Ovary (tissue), 9 donors: ENCODE measurements around the gene PGGHG. TPM values are rescaled to one million over a fixed set of nuclear protein-coding genes. Genes with fewer than 3 reads are reported as not detected.
A peak's percentile ranks its signal among the peaks of the same experiment; 100 is the strongest.
"Not testable (repeated sequence)": the region's sequence is repeated elsewhere in the genome, so short reads cannot be mapped to it uniquely, and the experiment has no call there.

ENCODE experiments used
- DNase-seq, 5 donors: peaks; one replicate each; pipeline ENCODE4 v3.0.0-alpha.2; 2019 to 2020
- H3K27ac ChIP-seq, 2 donors: fragments of 200-600 bp; one replicate each; pipeline versions ENCODE4 v1.5.1 to v1.8.0; 2019 to 2022
- H3K27me3 ChIP-seq: fragments of 200-600 bp; one replicate; pipeline ENCODE4 v1.8.0; 2022
- H3K36me3 ChIP-seq: fragments of 200-600 bp; sonication (generic); one replicate; pipeline ENCODE4 v1.5.1; 2019
- H3K4me1 ChIP-seq: one replicate; pipeline ENCODE4 v1.8.1; 2013; ENCODE audit warnings: mild to moderate bottlenecking, moderate library complexity; ENCODE audit not compliant: insufficient read depth
- H3K4me3 ChIP-seq: fragments of 200-600 bp; sonication (generic); one replicate; pipeline ENCODE4 v1.5.1; 2017
- H3K9me3 ChIP-seq, 2 donors: fragments of 200-600 bp in 1 of 2; sonication (generic) in 1 of 2; one replicate each; pipeline versions ENCODE4 v1.5.1 to v1.8.1; 2013 to 2019; ENCODE audit warnings: mild to moderate bottlenecking in 1 of 2, moderate library complexity in 1 of 2
- CTCF ChIP-seq, 3 donors: fragments of 450-650 bp in 2 of 3; fragments of 200-600 bp in 1 of 3; IDR thresholded peaks; one replicate each; pipeline versions ENCODE4 v1.5.1 to v1.8.0; 2016 to 2022; ENCODE audit warnings: antibody characterized with exemption in 3 of 3, mild to moderate bottlenecking in 1 of 3
- EP300 ChIP-seq: sonication (generic); formaldehyde crosslinking; IDR thresholded peaks from one replicate; pipeline ENCODE4 v1.6.1; 2017; ENCODE audit warnings: antibody characterized with exemption
- POLR2A ChIP-seq: fragments of 450-650 bp; IDR thresholded peaks from one replicate; pipeline ENCODE4 v1.6.1; 2017; ENCODE audit warnings: antibody characterized with exemption, mild to moderate bottlenecking, moderate library complexity
- WGBS, 3 donors: extraction: QIAGEN DNeasy Blood & Tissue Kit in 1 of 3; methylation state at CpG; one replicate each; pipeline versions ENCODE4 v1.1.5 to v1.1.7; 2013 to 2017; 5-methylcytosine and 5-hydroxymethylcytosine counted together
- intact Hi-C, 4 donors: fragments of 100-400 bp; cut with DNase I; formaldehyde crosslinking; loops; one replicate each; pipeline versions ENCODE4 v1.11.0 to v1.15.1; 2022 to 2023
- polyA plus RNA-seq, 2 donors: library from polyadenylated mRNA; stranded (reverse); fragments of 200-250 nt in 1 of 2; fragments of 350-450 nt in 1 of 2; fragmentation: Illumina TruSeq in 1 of 2; extraction: RNeasy Lipid Tissue Mini Kit (QIAGEN cat#74804) in 1 of 2; gene quantifications; one replicate each; pipeline ENCODE4 v1.2.3, GENCODE V29; 2013 to 2014
- total RNA-seq, 7 donors: library from RNA; depleted of rRNA in 2 of 7; stranded (reverse); fragments of >200 nt in 2 of 7; fragmentation: NEBNext Ultra II Directional in 3 of 7; extraction: Animal tissue kit (Norgen Biotek cat#: 25700) in 3 of 7; gene quantifications; one replicate each; pipeline versions ENCODE4 v1.1.0 to v1.2.4, GENCODE V29; 2016 to 2023
- donor health status: DM: no; HTN: no; CAD: no; lungs with moderate emphysema.
- donor health status: DM: no; HTN: no; CAD: no.
- donor health status: Bipolar disorder and iron deficiency.
- donor health status: DM: yes; HTN: yes; CAD: no.
- donor health status: DM: no; HTN: no; CAD: no.
- donor health status: DM: yes; HTN: yes; CAD: no.

Gene PGGHG
- total and polyA plus RNA-seq, 9 donors, result 0.25 to 21.3 (median 9.3) TPM

GRCh38 chr11:307766-308708 is 19.1 kb downstream of the PGGHG start, which contains the start of gene IFITM2:
Gene IFITM2, plus strand, starts transcription at chr11:307816. Its CDS starts 377 bp downstream, at chr11:308193.
- peak within 1 kb of the TSS; percentile 46 for H3K4me3 ChIP-seq
- H3K27me3 ChIP-seq, H3K9me3 ChIP-seq, H3K36me3 ChIP-seq: not testable (repeated sequence)
- 1 to 5% (median 2%) methylated on average over 20 to 28 of the region's 28 CpGs for WGBS, 3 donors
- H3K4me1 ChIP-seq, result peaks cover 13% of the 10 kb centered on the region
- H3K27ac ChIP-seq, result peak within 1 kb of the TSS; percentile 83 to 92
- TF ChIP-seq EP300, result peak; percentile 78
- peak; percentile 80 for TF ChIP-seq POLR2A
- intact Hi-C loops, result loop anchor here (5.0 to 10.0 kb wide), 4 partner anchors 49 to 139 kb away; partner anchors contain the start of genes BET1L (in 1 of the 4), PSMD13 (in 1 of the 4), RIC8A (in 1 of the 4) and SIRT3 (in 1 of the 4)
- peak; percentile 76 to 87 (median 83) for DNase-seq

GRCh38 chr11:308740-309665 is 20.1 kb downstream of the PGGHG start:
- H3K27ac ChIP-seq, result peak overlapping the region; percentile 83 to 92
- H3K9me3 ChIP-seq, H3K36me3 ChIP-seq, H3K27me3 ChIP-seq: not testable (repeated sequence)
- peaks cover 18% of the 10 kb centered on the region for H3K4me1 ChIP-seq
- H3K4me3 ChIP-seq, result peak overlapping the region; percentile 46
- intact Hi-C loops, result loop anchor here (5.0 to 10.0 kb wide), 4 partner anchors 48 to 138 kb away; partner anchors contain the start of genes BET1L (in 1 of the 4), PSMD13 (in 1 of the 4), RIC8A (in 1 of the 4) and SIRT3 (in 1 of the 4)
- peak in 1 of 5 donors; percentile 49 for DNase-seq
- 11 to 17% (median 13%) methylated on average over 24 of the region's 24 CpGs for WGBS, 3 donors

GRCh38 chr11:309979-310572 is 21.1 kb downstream of the PGGHG start:
- Histone ChIP-seq H3K27ac (peak overlapping the region; percentile 9 to 92), H3K4me3 (peak overlapping the region; percentile 46), H3K4me1 (peaks cover 18% of the 10 kb centered on the region)
- H3K36me3 ChIP-seq, H3K27me3 ChIP-seq, H3K9me3 ChIP-seq: not testable (repeated sequence)
- 0 to 2% (median 1%) methylated on average over 2 to 5 of the region's 18 CpGs for WGBS, 3 donors
- DNase-seq, result peak in 1 of 5 donors; percentile 38
- intact Hi-C loops, result loop anchor here (5.0 to 10.0 kb wide), 4 partner anchors 47 to 137 kb away; partner anchors contain the start of genes BET1L (in 1 of the 4), PSMD13 (in 1 of the 4), RIC8A (in 1 of the 4) and SIRT3 (in 1 of the 4)

GRCh38 chr11:311013-311748 is 22.3 kb downstream of the PGGHG start:
- H3K4me1 ChIP-seq, result peaks cover 19% of the 10 kb centered on the region
- WGBS, 3 donors, result 1 to 4% (median 3%) methylated on average over 10 to 18 of the region's 71 CpGs
- H3K9me3 ChIP-seq, H3K27me3 ChIP-seq, H3K36me3 ChIP-seq, intact Hi-C loops, DNase-seq: not testable (repeated sequence)
- peak overlapping the region; percentile 37 for H3K4me3 ChIP-seq
- peak overlapping the region in 1 of 2 donors; percentile 88 for H3K27ac ChIP-seq

GRCh38 chr11:312092-312816 is 23.3 kb downstream of the PGGHG start:
- Histone ChIP-seq H3K9me3 (no peaks in the 10 kb centered on the region), H3K27ac (peak overlapping the region; percentile 79 to 88), H3K36me3 (no peaks in the 10 kb centered on the region), H3K27me3 (no peaks in the 10 kb centered on the region), H3K4me3 (peak overlapping the region; percentile 37), H3K4me1 (peaks cover 18% of the 10 kb centered on the region)
- DNase-seq, result no peak
- 19 to 29% (median 22%) methylated on average over 14 of the region's 14 CpGs for WGBS, 3 donors
- intact Hi-C loops, result loop anchor here in 1 of 4 donors (2.0 kb wide), 1 partner anchor 43 kb away; no protein-coding TSS in a partner anchor
- TF ChIP-seq POLR2A, result no peak
- TF ChIP-seq EP300, result no peak
- no peak for TF ChIP-seq CTCF (IDR thresholded peaks at IDR 0.05)
